ENCODE measurements around the gene NDUFV3.

DNA sequence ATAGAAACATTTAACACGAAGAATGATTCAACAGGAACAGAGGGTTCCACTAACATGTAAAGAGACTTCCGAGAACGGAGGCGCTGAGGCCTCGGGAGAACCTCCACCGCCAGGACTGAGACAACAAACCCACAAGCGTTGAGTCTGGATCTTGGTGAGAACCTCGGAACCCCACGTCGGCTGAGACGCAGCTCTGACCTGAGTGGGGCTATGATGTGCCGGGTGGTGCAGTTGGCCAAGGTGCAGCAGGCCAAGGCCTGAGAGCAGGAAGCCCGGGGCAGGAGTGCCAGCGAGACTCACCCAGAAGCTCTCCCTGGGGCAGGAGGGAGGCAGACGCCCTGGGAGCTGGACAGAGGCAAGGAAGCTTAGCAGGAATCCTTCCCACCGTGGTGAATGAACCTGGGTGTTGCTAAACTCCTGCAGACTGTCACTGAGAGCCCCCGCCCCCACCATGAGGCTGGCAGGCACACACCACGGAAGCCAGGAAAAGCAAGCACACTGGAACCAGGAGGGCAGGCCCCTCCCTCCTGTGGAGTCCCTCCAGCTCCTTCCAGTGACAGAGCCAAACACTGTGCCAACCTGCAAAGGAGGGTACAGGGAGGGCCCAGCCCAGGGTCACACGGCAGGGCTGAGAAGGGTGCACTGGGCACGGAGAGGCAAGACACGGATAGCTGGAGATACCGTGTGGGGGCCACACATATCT, 48.5 kb upstream of the NDUFV3 start:
- TF ChIP-seq, protein P1, sequence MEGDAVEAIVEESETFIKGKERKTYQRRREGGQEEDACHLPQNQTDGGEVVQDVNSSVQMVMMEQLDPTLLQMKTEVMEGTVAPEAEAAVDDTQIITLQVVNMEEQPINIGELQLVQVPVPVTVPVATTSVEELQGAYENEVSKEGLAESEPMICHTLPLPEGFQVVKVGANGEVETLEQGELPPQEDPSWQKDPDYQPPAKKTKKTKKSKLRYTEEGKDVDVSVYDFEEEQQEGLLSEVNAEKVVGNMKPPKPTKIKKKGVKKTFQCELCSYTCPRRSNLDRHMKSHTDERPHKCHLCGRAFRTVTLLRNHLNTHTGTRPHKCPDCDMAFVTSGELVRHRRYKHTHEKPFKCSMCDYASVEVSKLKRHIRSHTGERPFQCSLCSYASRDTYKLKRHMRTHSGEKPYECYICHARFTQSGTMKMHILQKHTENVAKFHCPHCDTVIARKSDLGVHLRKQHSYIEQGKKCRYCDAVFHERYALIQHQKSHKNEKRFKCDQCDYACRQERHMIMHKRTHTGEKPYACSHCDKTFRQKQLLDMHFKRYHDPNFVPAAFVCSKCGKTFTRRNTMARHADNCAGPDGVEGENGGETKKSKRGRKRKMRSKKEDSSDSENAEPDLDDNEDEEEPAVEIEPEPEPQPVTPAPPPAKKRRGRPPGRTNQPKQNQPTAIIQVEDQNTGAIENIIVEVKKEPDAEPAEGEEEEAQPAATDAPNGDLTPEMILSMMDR (conservative IDR thresholded peaks at IDR 0.05) = no peak
- no peak for TF ChIP-seq ZFX (IDR thresholded peaks at IDR 0.05)

Measured in C4-2B (cell line).